Daoy (cell line): ENCODE measurements around the gene ASPSCR1. TPM values are rescaled to one million over a fixed set of nuclear protein-coding genes. Genes with fewer than 3 reads are reported as not detected.
A peak's percentile ranks its signal among the peaks of the same experiment; 100 is the strongest.
"Not testable (repeated sequence)": the region's sequence is repeated elsewhere in the genome, so short reads cannot be mapped to it uniquely, and the experiment has no call there.

Source experiments
- DNase-seq: peaks from one replicate; pipeline ENCODE4 v3.0.0-alpha.2; 2015; ENCODE audit warnings: low read depth
- total RNA-seq: library from RNA; depleted of rRNA; stranded (reverse); fragments of >200 nt; shearing (Covaris generic); gene quantifications from 2 replicates; pipeline ENCODE4 v1.2.3, GENCODE V29; 2014

The ASPSCR1 gene
- total RNA-seq, 1 experiment from 2014 or later: 41.3 TPM

- not testable (repeated sequence) for DNase-seq
Measured at GRCh38 chr17:82038796-82039409, 61.5 kb downstream of the ASPSCR1 start.

GRCh38 chr17:82039695-82040299, 62.4 kb downstream of the ASPSCR1 start:
- no peak for DNase-seq

GRCh38 chr17:82041144-82041814, 63.9 kb downstream of the ASPSCR1 start:
- DNase-seq: no peak

- DNase-seq: no peak
Measured at GRCh38 chr17:82042649-82043048, 65.2 kb downstream of the ASPSCR1 start.

- DNase-seq: no peak
Measured at GRCh38 chr17:82043507-82043906, 66.1 kb downstream of the ASPSCR1 start.

- no peak for DNase-seq
Measured at GRCh38 chr17:82045936-82046484, 68.6 kb downstream of the ASPSCR1 start.

- DNase-seq: no peak
Measured at GRCh38 chr17:82046903-82047302, 69.5 kb downstream of the ASPSCR1 start.

GRCh38 chr17:82047379-82047778, 70.0 kb downstream of the ASPSCR1 start:
- no peak for DNase-seq

- DNase-seq: peak; percentile 2
Measured at GRCh38 chr17:82047914-82048570, 70.6 kb downstream of the ASPSCR1 start.

GRCh38 chr17:82048571-82048971, 71.1 kb downstream of the ASPSCR1 start:
- no peak for DNase-seq

GRCh38 chr17:82049106-82049505, 71.7 kb downstream of the ASPSCR1 start:
- peak; percentile 1 for DNase-seq

GRCh38 chr17:82049521-82049971, 72.1 kb downstream of the ASPSCR1 start:
- no peak for DNase-seq

- DNase-seq: peak; percentile 2
Measured at GRCh38 chr17:82050152-82050760, 72.8 kb downstream of the ASPSCR1 start.

- peak; percentile 9 for DNase-seq
Measured at GRCh38 chr17:82050761-82051641, 73.6 kb downstream of the ASPSCR1 start.

GRCh38 chr17:82051776-82052637, 74.6 kb downstream of the ASPSCR1 start, which contains the start of the genes GPS1 and RFNG:
Gene GPS1 (plus strand): TSS chr17:82051898. CDS start chr17:82051932, 34 bp downstream.
Gene RFNG (minus strand): TSS chr17:82051811. CDS start chr17:82051766, 45 bp downstream.
- peak; percentile 82 for DNase-seq

GRCh38 chr17:82052638-82053059, 75.2 kb downstream of the ASPSCR1 start:
- DNase-seq: peak; percentile 6

- no peak for DNase-seq
Measured at GRCh38 chr17:82053130-82053529, 75.7 kb downstream of the ASPSCR1 start.

GRCh38 chr17:82053556-82054263, 76.3 kb downstream of the ASPSCR1 start:
- peak; percentile 6 for DNase-seq
